WI38 (cell line): ENCODE measurements around the gene PLCB3.

ENCODE experiments used
- H3K4me3 ChIP-seq: 2 replicates; pipeline ENCODE4 v1.5.1; 2011; ENCODE audit warnings: low read depth, mild to moderate bottlenecking, control low read depth, low read length
- CTCF ChIP-seq: IDR thresholded peaks from 2 replicates; pipeline ENCODE4 v1.5.1; 2012; ENCODE audit warnings: low read depth, mild to moderate bottlenecking, control low read depth, low read length

Gene PLCB3

DNA sequence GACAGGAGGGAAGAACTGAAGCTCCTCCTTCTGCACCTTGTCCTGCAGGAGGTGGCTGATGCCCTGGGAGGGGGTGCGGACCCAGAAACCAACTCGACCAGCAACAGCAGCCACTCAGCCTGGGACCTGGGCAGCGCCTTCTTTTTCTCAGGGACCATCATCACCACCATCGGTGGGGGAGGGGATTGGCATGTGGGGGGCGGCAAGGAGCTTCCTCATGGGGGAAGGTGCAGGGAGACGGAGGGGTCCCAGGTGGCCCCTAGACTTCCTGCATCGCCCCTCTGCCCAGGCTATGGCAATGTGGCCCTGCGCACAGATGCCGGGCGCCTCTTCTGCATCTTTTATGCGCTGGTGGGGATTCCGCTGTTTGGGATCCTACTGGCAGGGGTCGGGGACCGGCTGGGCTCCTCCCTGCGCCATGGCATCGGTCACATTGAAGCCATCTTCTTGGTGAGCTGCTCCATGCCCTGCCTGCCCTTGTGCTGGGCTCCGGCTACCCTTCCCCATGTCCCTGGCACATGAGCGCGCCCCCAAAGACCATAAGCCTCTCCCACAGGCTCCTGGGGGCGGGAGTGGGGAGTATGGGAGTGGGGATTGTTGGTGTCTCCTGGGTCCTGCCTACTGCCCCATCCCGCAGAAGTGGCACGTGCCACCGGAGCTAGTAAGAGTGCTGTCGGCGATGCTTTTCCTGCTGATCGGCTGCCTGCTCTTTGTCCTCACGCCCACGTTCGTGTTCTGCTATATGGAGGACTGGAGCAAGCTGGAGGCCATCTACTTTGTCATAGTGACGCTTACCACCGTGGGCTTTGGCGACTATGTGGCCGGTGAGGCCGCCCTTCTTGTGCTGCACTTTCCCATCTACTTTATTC lies 45.7 kb downstream of the PLCB3 start:
- H3K4me3 ChIP-seq = no peak overlapping the region
- TF ChIP-seq CTCF = no peak

- TF ChIP-seq CTCF = no peak
- H3K4me3 ChIP-seq = no peak overlapping the region
These were observed 46.5 kb downstream of the PLCB3 start for GRCh38 chr11:64297699-64298358.

DNA sequence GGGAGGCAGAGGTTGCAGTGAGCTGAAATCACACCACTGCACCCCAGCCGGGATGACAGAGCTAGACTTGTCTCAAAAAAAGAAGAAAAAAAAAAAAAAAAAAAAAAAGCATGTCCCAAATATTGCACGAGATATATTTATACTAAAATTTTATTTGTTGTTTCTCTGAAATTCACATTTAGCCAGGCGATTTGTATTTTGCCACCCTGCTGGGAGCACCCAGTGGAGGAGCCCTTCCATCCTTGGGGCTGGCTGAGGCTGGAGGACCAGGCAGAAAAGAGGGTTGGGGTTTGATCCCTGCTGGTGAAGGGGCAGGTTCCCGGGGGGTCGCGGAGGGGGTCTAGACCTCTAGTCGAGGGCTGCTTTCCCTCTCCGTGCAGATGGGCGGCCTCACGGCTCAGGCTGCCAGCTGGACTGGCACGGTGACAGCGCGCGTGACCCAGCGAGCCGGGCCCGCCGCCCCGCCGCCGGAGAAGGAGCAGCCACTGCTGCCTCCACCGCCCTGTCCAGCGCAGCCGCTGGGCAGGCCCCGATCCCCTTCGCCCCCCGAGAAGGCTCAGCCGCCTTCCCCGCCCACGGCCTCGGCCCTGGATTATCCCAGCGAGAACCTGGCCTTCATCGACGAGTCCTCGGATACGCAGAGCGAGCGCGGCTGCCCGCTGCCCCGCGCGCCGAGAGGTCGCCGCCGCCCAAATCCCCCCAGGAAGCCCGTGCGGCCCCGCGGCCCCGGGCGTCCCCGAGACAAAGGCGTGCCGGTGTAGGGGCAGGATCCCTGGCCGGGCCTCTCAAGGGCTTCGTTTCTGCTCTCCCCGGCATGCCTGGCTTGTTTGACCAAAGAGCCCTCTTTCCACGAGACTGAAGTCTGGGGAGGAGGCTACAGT lies 47.9 kb downstream of the PLCB3 start:
- H3K4me3 ChIP-seq = no peak overlapping the region
- no peak for TF ChIP-seq CTCF

DNA sequence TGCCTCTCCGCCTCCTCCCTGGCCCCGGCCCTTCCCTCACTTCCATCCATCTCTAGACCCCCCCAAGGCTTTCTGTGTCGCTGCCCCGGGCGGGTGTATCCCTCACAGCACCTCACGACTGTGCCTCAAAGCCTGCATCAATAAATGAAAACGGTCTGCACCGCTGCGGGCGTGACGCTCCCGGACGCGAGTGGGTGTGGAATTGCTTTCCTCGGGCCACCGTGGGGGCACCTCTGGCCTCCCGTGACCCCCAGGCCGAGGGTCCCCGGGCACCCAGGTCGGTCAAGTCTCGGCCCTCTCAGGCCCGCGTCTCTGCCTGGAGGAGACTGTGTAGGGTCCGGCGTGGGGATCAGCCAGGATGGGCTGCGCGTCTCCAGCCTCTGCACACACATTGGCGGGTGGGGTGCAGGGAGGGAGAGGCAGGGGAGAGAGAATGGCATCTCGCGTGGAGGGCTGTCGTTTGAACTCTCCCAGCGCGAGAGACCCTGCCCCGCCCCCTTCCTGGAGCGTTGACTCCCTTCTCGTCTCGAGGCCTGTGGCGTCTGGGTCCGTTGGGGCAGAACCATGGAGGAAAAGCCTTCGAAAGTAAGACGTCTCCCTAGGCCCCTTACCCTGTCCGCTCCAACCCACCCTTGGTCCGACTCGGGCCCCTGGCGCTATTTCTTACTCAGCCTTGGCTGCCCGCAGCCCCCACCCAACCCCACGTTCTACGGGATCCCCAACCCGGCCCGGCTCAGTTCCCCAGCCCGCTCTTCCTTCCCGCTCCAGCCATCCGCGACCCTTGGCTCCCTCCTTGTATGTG lies 48.7 kb downstream of the PLCB3 start, which contains the start of gene CATSPERZ:
CATSPERZ (plus strand) TSS at position 512 of the 802 bp plus-strand sequence; CDS start at position 565, 53 bp downstream.
- peak within 1 kb of the TSS; percentile 23 for H3K4me3 ChIP-seq
- no peak for TF ChIP-seq CTCF

GRCh38 chr11:64303109-64304031 lies 52.0 kb downstream of the PLCB3 start:
- no peak overlapping the region for H3K4me3 ChIP-seq
- TF ChIP-seq CTCF = no peak

DNA sequence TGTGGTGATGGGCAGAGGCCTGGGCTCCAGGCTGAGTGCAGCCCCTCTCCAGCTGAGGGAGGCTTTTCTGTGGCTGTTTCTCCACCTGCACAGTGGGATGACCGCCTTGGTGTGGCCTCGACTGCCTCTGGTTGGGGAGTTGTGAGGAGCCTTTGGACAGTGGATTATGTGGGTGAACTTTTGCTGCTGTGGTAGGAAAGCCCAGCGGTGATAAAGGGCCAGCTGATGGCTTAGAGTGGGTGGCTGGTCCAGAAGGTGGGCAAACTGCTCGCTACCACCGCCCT lies 52.6 kb downstream of the PLCB3 start:
- peak overlapping the region; percentile 69 for H3K4me3 ChIP-seq
- TF ChIP-seq CTCF = no peak
